Trophoblast cell (in vitro differentiated cells and primary cell): Measurements from ENCODE around the gene PIK3C2B.
"Not testable (repeated sequence)": the region's sequence is repeated elsewhere in the genome, so short reads cannot be mapped to it uniquely, and the experiment has no call there.

Experiments
- DNase-seq, 2 donors: peaks; one replicate each; pipeline ENCODE4 v3.0.0-alpha.2; 2016
- H2AFZ ChIP-seq: 2 replicates; pipeline ENCODE4 v1.6.1; 2013; ENCODE audit warnings: low read length, moderate library complexity, mild to moderate bottlenecking; ENCODE audit not compliant: insufficient read depth, poor library complexity
- H2AK5ac ChIP-seq: 2 replicates; pipeline ENCODE4 v1.6.1; 2013; ENCODE audit warnings: mild to moderate bottlenecking, low read length
- H2BK120ac ChIP-seq: 2 replicates; pipeline ENCODE4 v1.6.1; 2013; ENCODE audit warnings: low read length, mild to moderate bottlenecking, moderate library complexity; ENCODE audit not compliant: insufficient read depth, poor library complexity
- H2BK12ac ChIP-seq: 2 replicates; pipeline ENCODE4 v1.6.1; 2013; ENCODE audit warnings: mild to moderate bottlenecking, low read length, moderate library complexity
- H2BK5ac ChIP-seq: 2 replicates; pipeline ENCODE4 v1.6.1; 2013; ENCODE audit warnings: low read length, low read depth, moderate library complexity, mild to moderate bottlenecking; ENCODE audit not compliant: poor library complexity
- H3K14ac ChIP-seq: 2 replicates; pipeline ENCODE4 v1.6.1; 2013; ENCODE audit warnings: mild to moderate bottlenecking, low read length
- H3K18ac ChIP-seq: 2 replicates; pipeline ENCODE4 v1.6.1; 2013; ENCODE audit warnings: mild to moderate bottlenecking, low read length
- H3K23ac ChIP-seq: 2 replicates; pipeline ENCODE4 v1.6.1; 2013; ENCODE audit warnings: low read length
- H3K27ac ChIP-seq: 2 replicates; pipeline ENCODE4 v1.5.1; 2013; ENCODE audit warnings: low read depth, mild to moderate bottlenecking, inconsistent platforms, low read length, moderate library complexity
- H3K27me3 ChIP-seq: 2 replicates; pipeline ENCODE4 v1.6.1; 2013; ENCODE audit warnings: inconsistent platforms, mild to moderate bottlenecking, low read length, moderate library complexity; ENCODE audit not compliant: insufficient read depth
- H3K36me3 ChIP-seq, 2 experiments: 1 replicate in 1 of 2; 2 replicates in 1 of 2; pipeline ENCODE4 v1.6.1; 2013; ENCODE audit warnings: low read length in 2 of 2, mild to moderate bottlenecking in 2 of 2, moderate library complexity in 1 of 2; ENCODE audit not compliant: insufficient read depth in 2 of 2, control insufficient read depth in 1 of 2
- H3K4ac ChIP-seq: 2 replicates; pipeline ENCODE4 v1.6.1; 2013; ENCODE audit warnings: low read depth, mild to moderate bottlenecking, low read length, moderate library complexity
- H3K4me1 ChIP-seq, 2 experiments: 1 replicate in 1 of 2; 2 replicates in 1 of 2; pipeline ENCODE4 v1.6.1; 2013; ENCODE audit warnings: low read length in 2 of 2, mild to moderate bottlenecking in 2 of 2, moderate library complexity in 1 of 2; ENCODE audit not compliant: insufficient read depth in 2 of 2, control insufficient read depth in 1 of 2
- H3K4me2 ChIP-seq: 2 replicates; pipeline ENCODE4 v1.6.1; 2013; ENCODE audit warnings: inconsistent platforms, mild to moderate bottlenecking, low read length, moderate library complexity
- H3K4me3 ChIP-seq: 2 replicates; pipeline ENCODE4 v1.5.1; 2013; ENCODE audit warnings: mild to moderate bottlenecking, low read depth, low read length, inconsistent platforms
- H3K79me1 ChIP-seq: one replicate; pipeline ENCODE4 v1.6.1; 2013; ENCODE audit warnings: low read length
- H3K79me2 ChIP-seq: 2 replicates; pipeline ENCODE4 v1.6.1; 2013; ENCODE audit warnings: low read length, mild to moderate bottlenecking; ENCODE audit not compliant: control insufficient read depth, insufficient read depth, poor library complexity
- H3K9ac ChIP-seq: 2 replicates; pipeline ENCODE4 v1.6.1; 2013; ENCODE audit warnings: mild to moderate bottlenecking, low read length
- H3K9me3 ChIP-seq: 2 replicates; pipeline ENCODE4 v1.6.1; 2013; ENCODE audit warnings: low read depth, mild to moderate bottlenecking, control low read depth, inconsistent platforms, low read length; ENCODE audit not compliant: insufficient read depth
- H4K12ac ChIP-seq: 2 replicates; pipeline ENCODE4 v1.6.1; 2013; ENCODE audit warnings: low read depth, mild to moderate bottlenecking, low read length, moderate library complexity
- H4K8ac ChIP-seq: 2 replicates; pipeline ENCODE4 v1.6.1; 2013; ENCODE audit warnings: low read depth, mild to moderate bottlenecking, low read length, moderate library complexity
- H4K91ac ChIP-seq: one replicate; pipeline ENCODE4 v1.6.1; 2013; ENCODE audit warnings: low read depth, mild to moderate bottlenecking, low read length, moderate library complexity
- WGBS: extraction: QIAGEN DNeasy Blood & Tissue Kit; methylation state at CpG from one replicate; pipeline ENCODE4 v1.1.7; 2013; ENCODE audit warnings: missing lambda C conversion rate; ENCODE audit not compliant: insufficient read length, insufficient coverage; ENCODE audit errors: extremely low coverage; 5-methylcytosine and 5-hydroxymethylcytosine counted together

PIK3C2B gene

GRCh38 chr1:204524986-204525385, 30.4 kb upstream of the PIK3C2B start:
- Histone ChIP-seq H3K23ac (no peak overlapping the region), H3K9me3 (peaks cover 3% of the 10 kb centered on the region), H4K8ac (no peak overlapping the region), H3K27me3 (no peaks in the 10 kb centered on the region), H3K4me2 (no peak overlapping the region), H3K36me3 (peaks cover 32 to 33% of the 10 kb centered on the region in 2 experiments), H2BK5ac (no peak overlapping the region), H2AFZ (no peak overlapping the region), H3K14ac (no peak overlapping the region), H3K9ac (no peak overlapping the region), H3K18ac (no peak overlapping the region), H3K4me1 (no peaks in the 10 kb centered on the region), H3K4ac (no peak overlapping the region), H2BK120ac (peak overlapping the region; percentile 6), H3K27ac (no peak overlapping the region), H3K79me2 (peaks cover 2% of the 10 kb centered on the region), H4K12ac (no peak overlapping the region), H2AK5ac (no peak overlapping the region), H3K79me1 (peaks cover 1% of the 10 kb centered on the region), H3K4me3 (no peak overlapping the region), H4K91ac (no peak overlapping the region), H2BK12ac (no peak overlapping the region)
- no CpG with 5 or more reads among the region's 3 CpGs for WGBS
- DNase-seq = no peak

- Histone ChIP-seq H4K8ac (no peak overlapping the region), H2AFZ (no peak overlapping the region), H3K4ac (peak overlapping the region; percentile 87), H3K36me3 (peaks cover 24% of the 10 kb centered on the region in 2 experiments), H3K9ac (no peak overlapping the region), H3K14ac (no peak overlapping the region), H2AK5ac (no peak overlapping the region), H2BK12ac (no peak overlapping the region), H3K27me3 (no peaks in the 10 kb centered on the region), H4K91ac (no peak overlapping the region), H3K4me1 (no peaks in the 10 kb centered on the region), H2BK120ac (no peak overlapping the region), H3K79me1 (peaks cover 1% of the 10 kb centered on the region), H3K4me3 (no peak overlapping the region), H3K27ac (no peak overlapping the region), H3K18ac (no peak overlapping the region), H3K23ac (no peak overlapping the region), H2BK5ac (no peak overlapping the region), H3K9me3 (peaks cover 3% of the 10 kb centered on the region), H3K79me2 (peaks cover 3% of the 10 kb centered on the region), H3K4me2 (no peak overlapping the region), H4K12ac (no peak overlapping the region)
- no CpG with 5 or more reads among the region's 9 CpGs for WGBS
- peak; percentile 49 to 54 for DNase-seq
Observed at GRCh38 chr1:204523605-204524215, 29.1 kb upstream of the PIK3C2B start.

GRCh38 chr1:204521941-204522521, 27.4 kb upstream of the PIK3C2B start:
- H3K23ac ChIP-seq, H3K79me1 ChIP-seq: not testable (repeated sequence)

DNA sequence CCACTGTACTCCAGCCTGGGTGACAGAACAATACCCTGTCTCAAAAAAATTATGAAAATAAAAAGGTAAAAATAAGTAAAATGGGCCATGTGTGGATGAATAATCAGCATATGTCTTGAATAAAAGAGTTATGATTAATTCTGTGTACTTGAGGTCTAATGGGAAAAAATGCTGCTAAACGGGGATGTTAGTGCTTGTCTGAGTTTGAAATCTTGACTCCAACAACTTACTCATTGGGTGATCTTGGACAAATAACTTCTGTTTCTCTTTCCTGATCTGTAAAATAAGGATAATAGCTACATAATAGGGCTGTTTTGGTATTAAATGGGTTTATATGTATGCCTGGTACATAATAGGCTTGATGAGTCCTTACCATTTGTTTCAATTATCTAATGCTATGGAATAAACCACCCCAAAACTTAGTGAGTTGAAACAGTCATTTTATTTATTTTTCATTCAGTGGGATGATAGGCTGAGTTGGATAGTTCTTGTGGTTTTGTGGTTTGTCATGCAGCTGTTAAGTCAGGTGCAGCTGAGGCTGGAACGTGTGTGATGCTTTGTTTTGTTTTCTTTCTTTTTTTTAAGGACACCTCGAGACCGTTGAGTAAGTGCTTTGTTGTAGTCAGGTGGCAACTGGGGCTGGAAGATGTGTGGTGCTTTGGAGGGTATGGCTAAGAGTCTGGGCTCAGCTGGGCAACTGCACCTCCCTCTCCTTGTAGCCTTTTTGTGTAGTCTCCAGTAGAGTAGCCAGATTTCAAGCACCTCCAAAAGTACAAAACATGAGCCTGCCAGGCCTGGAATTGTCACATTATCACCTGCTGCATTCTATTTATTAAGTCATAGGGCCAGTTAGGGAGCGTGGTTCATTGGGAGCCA, 26.5 kb upstream of the PIK3C2B start:
- DNase-seq = no peak
- Histone ChIP-seq H3K27me3 (no peaks in the 10 kb centered on the region), H2BK5ac (no peak overlapping the region), H2AK5ac (no peak overlapping the region), H3K4ac (peak overlapping the region; percentile 89), H2AFZ (no peak overlapping the region), H3K23ac (no peak overlapping the region), H2BK120ac (no peak overlapping the region), H2BK12ac (no peak overlapping the region), H3K4me3 (no peak overlapping the region), H3K9ac (no peak overlapping the region), H3K14ac (no peak overlapping the region), H4K8ac (no peak overlapping the region), H3K36me3 (peaks cover 10 to 15% of the 10 kb centered on the region in 2 experiments), H3K9me3 (peaks cover 3% of the 10 kb centered on the region), H3K4me1 (no peaks in the 10 kb centered on the region), H3K79me2 (peaks cover 16% of the 10 kb centered on the region), H3K79me1 (peaks cover 8% of the 10 kb centered on the region), H4K12ac (no peak overlapping the region), H4K91ac (no peak overlapping the region), H3K18ac (no peak overlapping the region), H3K4me2 (no peak overlapping the region), H3K27ac (no peak overlapping the region)
- WGBS = no CpG with 5 or more reads among the region's 5 CpGs

More at GRCh38 chr1:204521941-204522521, 27.4 kb upstream of the PIK3C2B start:
- not testable (repeated sequence) for H3K4me3 ChIP-seq, H2BK5ac ChIP-seq, H3K9ac ChIP-seq, H3K4me1 ChIP-seq, H4K91ac ChIP-seq, H3K27me3 ChIP-seq, H2BK120ac ChIP-seq, H4K8ac ChIP-seq, H4K12ac ChIP-seq, H2AFZ ChIP-seq, H2BK12ac ChIP-seq, H3K4me2 ChIP-seq, H3K79me2 ChIP-seq, H3K18ac ChIP-seq, H3K9me3 ChIP-seq, H3K14ac ChIP-seq, H2AK5ac ChIP-seq, DNase-seq, H3K27ac ChIP-seq
- peak overlapping the region; percentile 12 for H3K4ac ChIP-seq
- H3K36me3 ChIP-seq = peaks cover 15 to 22% of the 10 kb centered on the region in 2 experiments
- no CpG with 5 or more reads among the region's 5 CpGs for WGBS
